ENCODE results near the gene SF3B2. TPM values are rescaled to one million over a fixed set of nuclear protein-coding genes. Genes with fewer than 3 reads are reported as not detected.
A peak's percentile ranks its signal among the peaks of the same experiment; 100 is the strongest.

SF3B2 gene
- total and polyA plus RNA-seq, 2 donors (not counting 1 experiment from before 2014, with no cell fraction given) = 139 to 205 TPM

DNA sequence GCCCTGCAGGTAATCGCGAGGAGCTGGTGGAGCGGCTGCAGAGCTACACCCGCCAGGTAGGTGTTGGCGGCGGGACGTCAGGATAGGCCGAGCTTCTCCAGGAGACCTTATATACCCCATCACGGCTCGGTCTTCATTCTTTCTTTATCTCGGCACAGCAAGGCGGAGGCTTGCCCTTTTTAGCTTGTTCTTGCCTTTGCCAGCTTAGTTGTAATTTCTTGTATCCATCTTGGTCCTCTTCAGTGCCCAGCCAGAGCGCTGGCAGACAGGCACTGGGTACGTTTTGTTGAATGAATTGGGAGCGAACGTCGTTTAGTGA is 459 bp downstream of the SF3B2 start:
- Mint-ChIP-seq H3K27ac (peak overlapping the region; percentile 96), H3K4me1 (peaks cover 29% of the 10 kb centered on the region), H3K27me3 (peaks cover 12% of the 10 kb centered on the region), H3K4me3 (peak overlapping the region; percentile 99), H3K9me3 (ENCODE audit: insufficient read depth) (no peaks in the 10 kb centered on the region)
- DNase-seq (no peak), ATAC-seq (ENCODE audit: low read depth) (no peak)
- Histone ChIP-seq H4K20me1 (ENCODE audit: control insufficient read depth, insufficient read depth, low read length, poor library complexity, severe bottlenecking) (peaks cover 35% of the 10 kb centered on the region), H3K36me3 (replicated peaks in 1 of 2; ENCODE audit: control extremely low read depth in 1 of 2, control insufficient read depth in 1 of 2, extremely low read depth in 1 of 2, insufficient read depth in 2 of 2, low read length in 1 of 2) (peaks cover 0 to 36% of the 10 kb centered on the region in 2 experiments), H3K9ac (ENCODE audit: low read length) (peak overlapping the region; percentile 92), H2AFZ (ENCODE audit: insufficient read depth, low read depth, low read length, poor library complexity, severe bottlenecking) (peak overlapping the region; percentile 87), H3K4me1 (ENCODE audit: control insufficient read depth in 2 of 2, insufficient read depth in 2 of 2, low read length in 2 of 2) (peaks cover 25 to 29% of the 10 kb centered on the region in 2 donors), H3K4me2 (replicated peaks; ENCODE audit: low read depth, low read length, poor library complexity, severe bottlenecking) (peak overlapping the region; percentile 93), H3K9me3 (ENCODE audit: control extremely low read depth in 1 of 3, control insufficient read depth in 2 of 3, insufficient read depth in 1 of 3, low read length in 2 of 3) (no peaks in the 10 kb centered on the region), H3K27me3 (replicated peaks in 1 of 4; ENCODE audit: control extremely low read depth in 1 of 4, control insufficient read depth in 3 of 4, insufficient read depth in 4 of 4, low read length in 3 of 4) (peaks cover 0 to 21% (median 4%) of the 10 kb centered on the region in 4 experiments), H3K79me2 (ENCODE audit: control insufficient read depth, insufficient read depth, low read length) (peaks cover 76% of the 10 kb centered on the region), H3K27ac (ENCODE audit: low read length in 2 of 2) (peak overlapping the region; percentile 58 to 85), H3K4me3 (ENCODE audit: control extremely low read depth in 1 of 5, extremely low read depth in 1 of 5, insufficient read depth in 1 of 5, low read depth in 2 of 5, low read length in 4 of 5) (peak overlapping the region; percentile 78 to 99 (median 88))
- TF ChIP-seq, protein P1, sequence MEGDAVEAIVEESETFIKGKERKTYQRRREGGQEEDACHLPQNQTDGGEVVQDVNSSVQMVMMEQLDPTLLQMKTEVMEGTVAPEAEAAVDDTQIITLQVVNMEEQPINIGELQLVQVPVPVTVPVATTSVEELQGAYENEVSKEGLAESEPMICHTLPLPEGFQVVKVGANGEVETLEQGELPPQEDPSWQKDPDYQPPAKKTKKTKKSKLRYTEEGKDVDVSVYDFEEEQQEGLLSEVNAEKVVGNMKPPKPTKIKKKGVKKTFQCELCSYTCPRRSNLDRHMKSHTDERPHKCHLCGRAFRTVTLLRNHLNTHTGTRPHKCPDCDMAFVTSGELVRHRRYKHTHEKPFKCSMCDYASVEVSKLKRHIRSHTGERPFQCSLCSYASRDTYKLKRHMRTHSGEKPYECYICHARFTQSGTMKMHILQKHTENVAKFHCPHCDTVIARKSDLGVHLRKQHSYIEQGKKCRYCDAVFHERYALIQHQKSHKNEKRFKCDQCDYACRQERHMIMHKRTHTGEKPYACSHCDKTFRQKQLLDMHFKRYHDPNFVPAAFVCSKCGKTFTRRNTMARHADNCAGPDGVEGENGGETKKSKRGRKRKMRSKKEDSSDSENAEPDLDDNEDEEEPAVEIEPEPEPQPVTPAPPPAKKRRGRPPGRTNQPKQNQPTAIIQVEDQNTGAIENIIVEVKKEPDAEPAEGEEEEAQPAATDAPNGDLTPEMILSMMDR (IDR thresholded peaks at IDR 0.05) = no peak
- TF ChIP-seq EZH2 (IDR thresholded peaks at IDR 0.05; ENCODE audit: borderline replicate concordance, insufficient read depth, low read depth, low read length, poor library complexity, severe bottlenecking) = no peak
- CTCF ChIA-PET = interaction anchor here (0.7 to 8.0 kb wide), 10 partner anchors 8 to 341 kb away, joined by 3 to 78 read pairs (median 4); partner anchors contain the start of genes BANF1, KAT5, PACS1 and SNX32
- intact Hi-C loops (cut with micrococcal nuclease) = loop anchor here (1.0 to 5.0 kb wide), 8 partner anchors 18 to 216 kb away; partner anchors contain the start of genes BANF1, CFL1, EFEMP2 and EIF1AD
- WGBS (ENCODE audit: insufficient coverage) = 2% methylated on average over 17 of the region's 17 CpGs
- POLR2A ChIA-PET = interaction anchor here (0.6 to 1.4 kb wide), 8 partner anchors 15 to 664 kb away, joined by 3 to 9 read pairs (median 4); partner anchors contain the start of gene BANF1

DNA sequence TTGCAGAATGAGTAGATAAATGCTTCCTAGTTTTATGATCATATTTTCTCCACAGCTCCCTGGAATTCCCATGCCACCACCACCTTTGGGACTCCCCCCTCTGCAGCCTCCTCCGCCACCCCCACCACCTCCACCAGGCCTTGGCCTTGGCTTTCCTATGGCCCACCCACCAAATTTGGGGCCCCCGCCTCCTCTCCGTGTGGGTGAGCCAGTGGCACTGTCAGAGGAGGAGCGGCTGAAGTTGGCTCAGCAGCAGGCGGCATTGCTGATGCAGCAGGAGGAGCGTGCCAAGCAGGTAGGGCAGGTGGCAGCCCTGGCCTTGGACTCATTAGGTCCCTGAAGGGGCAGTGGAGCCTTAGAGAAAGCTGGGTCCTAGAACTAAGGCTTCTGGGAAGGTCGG is 2.9 kb downstream of the SF3B2 start:
- H3K9ac ChIP-seq (ENCODE audit: low read length) = no peak overlapping the region
- H3K4me1 ChIP-seq (ENCODE audit: control insufficient read depth in 2 of 2, insufficient read depth in 2 of 2, low read length in 2 of 2) = peaks cover 15 to 21% of the 10 kb centered on the region in 2 donors
- ChIA-PET CTCF (interaction anchor here (2.1 to 8.0 kb wide), 3 partner anchors 10 to 81 kb away, joined by 8 to 78 read pairs (median 10); partner anchors contain the start of gene PACS1), POLR2A (no interaction called here)
- no peak overlapping the region for H2AFZ ChIP-seq (ENCODE audit: insufficient read depth, low read depth, low read length, poor library complexity, severe bottlenecking)
- intact Hi-C loops (cut with micrococcal nuclease) = no loop called here
- H3K9me3 Mint-ChIP-seq (ENCODE audit: insufficient read depth) = no peaks in the 10 kb centered on the region
- H3K27me3 ChIP-seq (replicated peaks in 1 of 4; ENCODE audit: control extremely low read depth in 1 of 4, control insufficient read depth in 3 of 4, insufficient read depth in 4 of 4, low read length in 3 of 4) = no peaks in the 10 kb centered on the region
- 95% methylated on average over 7 of the region's 7 CpGs for WGBS (ENCODE audit: insufficient coverage)
- no peak for DNase-seq
- H3K27ac Mint-ChIP-seq = no peak overlapping the region
- ATAC-seq (ENCODE audit: low read depth) = no peak
- H3K4me3 ChIP-seq (ENCODE audit: control extremely low read depth in 1 of 5, extremely low read depth in 1 of 5, insufficient read depth in 1 of 5, low read depth in 2 of 5, low read length in 4 of 5) = no peak overlapping the region
- peaks cover 81% of the 10 kb centered on the region for H3K79me2 ChIP-seq (ENCODE audit: control insufficient read depth, insufficient read depth, low read length)
- H3K9me3 ChIP-seq (ENCODE audit: control extremely low read depth in 1 of 3, control insufficient read depth in 2 of 3, insufficient read depth in 1 of 3, low read length in 2 of 3) = no peaks in the 10 kb centered on the region
- peaks cover 44% of the 10 kb centered on the region for H4K20me1 ChIP-seq (ENCODE audit: control insufficient read depth, insufficient read depth, low read length, poor library complexity, severe bottlenecking)
- H3K4me1 Mint-ChIP-seq = peaks cover 25% of the 10 kb centered on the region
- no peak overlapping the region for H3K4me2 ChIP-seq (replicated peaks; ENCODE audit: low read depth, low read length, poor library complexity, severe bottlenecking)
- H3K27ac ChIP-seq (ENCODE audit: low read length in 2 of 2) = no peak overlapping the region
- no peak for TF ChIP-seq EZH2 (IDR thresholded peaks at IDR 0.05; ENCODE audit: borderline replicate concordance, insufficient read depth, low read depth, low read length, poor library complexity, severe bottlenecking)
- TF ChIP-seq, protein P1 (IDR thresholded peaks at IDR 0.05) = no peak
- H3K36me3 ChIP-seq (replicated peaks in 1 of 2; ENCODE audit: control extremely low read depth in 1 of 2, control insufficient read depth in 1 of 2, extremely low read depth in 1 of 2, insufficient read depth in 2 of 2, low read length in 1 of 2) = peaks cover 0 to 59% of the 10 kb centered on the region in 2 experiments
- H3K27me3 Mint-ChIP-seq = no peaks in the 10 kb centered on the region
- no peak overlapping the region for H3K4me3 Mint-ChIP-seq
